ENCODE measurements around the gene FADS2. TPM values are rescaled to one million over a fixed set of nuclear protein-coding genes. Genes with fewer than 3 reads are reported as not detected.

Gene FADS2
- total RNA-seq, 2 donors from 2014 or later, result 2.0 to 4.4 TPM

DNA sequence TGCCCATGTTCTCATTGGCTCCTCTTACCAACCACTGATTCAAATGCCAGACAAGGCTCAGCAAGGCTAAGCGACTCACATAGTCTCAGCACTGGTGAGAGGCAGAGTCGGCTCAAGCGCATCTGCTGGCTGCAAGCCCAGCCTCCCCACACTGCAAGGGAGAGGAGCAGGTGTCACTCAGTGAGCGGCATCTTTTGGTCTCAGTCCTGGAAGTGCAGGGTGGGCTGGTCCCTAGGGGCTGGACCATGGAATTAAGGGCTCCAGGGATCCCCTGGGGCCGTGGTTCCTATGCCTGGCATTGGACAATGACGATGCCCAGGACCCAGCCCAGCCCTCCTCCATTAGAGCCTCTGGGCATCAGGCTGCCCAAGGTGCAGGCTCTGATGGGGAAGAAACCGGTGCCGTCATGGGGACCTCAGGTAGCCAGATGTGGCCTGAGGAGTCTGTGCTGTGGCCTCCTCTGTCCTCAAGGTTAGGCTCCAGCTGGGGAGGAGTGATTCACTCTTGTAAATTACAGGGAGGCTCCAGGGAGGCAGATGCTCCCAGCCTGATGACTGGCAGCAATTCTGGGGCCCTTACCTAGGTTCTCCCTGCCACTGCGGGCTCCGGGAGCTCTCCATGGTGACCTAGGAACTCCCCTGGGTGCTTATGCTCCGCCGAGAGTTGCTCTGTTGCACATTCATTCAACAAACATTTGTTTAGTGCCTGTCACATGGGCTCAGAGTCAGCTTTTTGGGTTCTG, 28.0 kb downstream of the FADS2 start:
- 96 to 100% methylated on average over 4 to 12 of the region's 12 CpGs for WGBS, 2 donors
- Histone ChIP-seq H3K36me3 (replicated peaks in 1 of 2; ENCODE audit: insufficient read depth in 1 of 2, low read depth in 2 of 2) (no peaks in the 10 kb centered on the region), H3K27ac (no peak overlapping the region), H3K27me3 (no peaks in the 10 kb centered on the region), H3K9me3 (no peaks in the 10 kb centered on the region), H3K4me1 (peaks cover 7% of the 10 kb centered on the region), H3K4me3 (no peak overlapping the region)
- no peak for ATAC-seq
- intact Hi-C loops (cut with DNase I), result no loop called here
- TF ChIP-seq POLR2A (IDR thresholded peaks at IDR 0.05), result no peak
- no peak for TF ChIP-seq CTCF (IDR thresholded peaks at IDR 0.05)
- DNase-seq, result no peak

DNA sequence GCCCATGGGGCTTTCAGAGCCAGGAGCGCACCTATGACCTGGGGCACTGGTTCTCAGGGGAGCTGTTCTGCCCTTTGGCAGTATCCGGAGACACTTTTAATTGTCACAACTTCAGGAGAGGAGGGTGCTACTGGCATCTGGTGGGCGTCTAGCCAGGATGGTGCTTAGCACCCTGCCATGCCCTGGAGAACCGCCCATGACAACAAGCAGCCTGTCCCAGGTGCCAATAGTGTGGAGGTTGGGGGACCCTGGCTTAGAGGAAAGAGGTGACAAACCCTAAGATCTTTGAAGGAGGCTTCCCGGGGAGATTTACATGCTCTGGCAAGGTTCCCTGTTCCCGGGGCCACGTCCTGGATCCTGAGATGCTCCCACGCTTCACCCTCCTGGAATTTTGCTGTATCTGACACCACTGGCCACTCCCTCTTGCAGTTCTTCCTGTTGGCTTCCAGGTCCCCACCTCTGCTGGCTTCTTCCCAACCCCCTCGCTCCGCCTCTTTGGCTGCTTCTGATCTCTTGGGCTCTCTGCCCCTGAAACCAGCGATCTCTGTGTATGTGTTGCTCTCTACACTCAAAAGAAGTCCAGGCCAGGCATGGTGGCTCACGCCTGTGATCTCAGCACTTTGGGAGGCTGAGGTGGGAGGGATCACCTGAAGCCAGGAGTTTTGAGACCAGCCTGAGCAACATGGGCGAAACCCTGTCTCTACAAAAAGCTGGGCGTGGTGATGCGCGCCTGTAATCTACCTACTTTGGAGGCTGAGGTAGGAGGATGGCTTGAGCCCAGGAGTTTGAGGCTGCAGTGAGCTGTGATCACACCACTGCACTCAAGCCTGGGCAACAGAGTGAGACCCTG, 32.2 kb downstream of the FADS2 start:
- H3K36me3 ChIP-seq (replicated peaks in 1 of 2; ENCODE audit: insufficient read depth in 1 of 2, low read depth in 2 of 2), result no peaks in the 10 kb centered on the region
- H3K9me3 ChIP-seq, result no peaks in the 10 kb centered on the region
- TF ChIP-seq POLR2A (IDR thresholded peaks at IDR 0.05) (no peak), CTCF (IDR thresholded peaks at IDR 0.05) (no peak)
- H3K27me3 ChIP-seq, result no peaks in the 10 kb centered on the region
- no peak overlapping the region for H3K27ac ChIP-seq
- DNase-seq (peak; percentile 83 to 90 (median 88)), ATAC-seq (peak; percentile 87)
- H3K4me3 ChIP-seq, result no peak overlapping the region
- peaks cover 7% of the 10 kb centered on the region for H3K4me1 ChIP-seq
- intact Hi-C loops (cut with DNase I), result no loop called here
- WGBS, 2 donors, result 32 to 62% methylated on average over 12 to 16 of the region's 16 CpGs

- no peaks in the 10 kb centered on the region for H3K27me3 ChIP-seq
- TF ChIP-seq CTCF (IDR thresholded peaks at IDR 0.05) (no peak), POLR2A (IDR thresholded peaks at IDR 0.05) (no peak)
- ATAC-seq (no peak), DNase-seq (no peak)
- H3K9me3 ChIP-seq, result no peaks in the 10 kb centered on the region
- intact Hi-C loops (cut with DNase I), result no loop called here
- H3K27ac ChIP-seq, result no peak overlapping the region
- H3K36me3 ChIP-seq (replicated peaks in 1 of 2; ENCODE audit: insufficient read depth in 1 of 2, low read depth in 2 of 2), result no peaks in the 10 kb centered on the region
- no peak overlapping the region for H3K4me3 ChIP-seq
- 66 to 69% methylated on average over 9 of the region's 9 CpGs for WGBS, 2 donors
- H3K4me1 ChIP-seq, result peaks cover 7% of the 10 kb centered on the region
These were observed 33.5 kb downstream of the FADS2 start for GRCh38 chr11:61861634-61862033.

DNA sequence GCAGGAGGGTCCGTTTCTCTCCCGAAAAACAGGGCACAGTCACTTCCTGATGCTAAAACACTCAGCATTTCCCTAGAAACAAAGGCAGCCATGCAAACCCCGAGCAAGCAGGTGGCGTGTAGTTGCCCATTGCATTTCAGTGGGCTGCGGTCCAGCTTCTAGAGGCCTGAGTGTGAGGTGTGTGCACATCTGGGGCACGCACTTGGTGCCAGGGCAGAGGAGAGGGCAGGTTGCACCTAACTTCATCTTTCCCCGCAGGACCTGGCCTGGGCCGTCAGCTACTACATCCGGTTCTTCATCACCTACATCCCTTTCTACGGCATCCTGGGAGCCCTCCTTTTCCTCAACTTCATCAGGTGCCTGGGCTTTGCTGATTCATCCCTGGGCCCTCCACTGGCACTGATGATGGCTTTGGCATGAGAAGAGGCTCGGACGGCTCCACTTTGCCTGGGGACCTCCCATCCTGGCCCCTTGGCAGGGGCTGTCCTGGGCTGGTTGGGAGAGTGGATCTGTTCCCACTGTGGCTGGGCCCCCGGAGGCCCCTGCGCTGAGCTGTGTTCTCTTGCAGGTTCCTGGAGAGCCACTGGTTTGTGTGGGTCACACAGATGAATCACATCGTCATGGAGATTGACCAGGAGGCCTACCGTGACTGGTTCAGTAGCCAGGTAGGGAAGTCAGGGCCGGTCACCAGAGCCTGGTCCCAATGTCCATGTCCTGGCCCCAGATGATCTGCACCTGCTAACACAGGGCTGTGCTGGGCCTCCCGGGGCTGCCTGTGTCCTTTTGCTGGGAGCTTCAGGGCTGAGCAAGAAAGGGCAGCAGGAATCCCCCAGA, 34.8 kb downstream of the FADS2 start:
- H3K4me3 ChIP-seq, result no peak overlapping the region
- H3K9me3 ChIP-seq, result no peaks in the 10 kb centered on the region
- DNase-seq (no peak), ATAC-seq (no peak)
- no peaks in the 10 kb centered on the region for H3K27me3 ChIP-seq
- TF ChIP-seq POLR2A (IDR thresholded peaks at IDR 0.05) (no peak), CTCF (IDR thresholded peaks at IDR 0.05) (no peak)
- intact Hi-C loops (cut with DNase I), result no loop called here
- no peaks in the 10 kb centered on the region for H3K36me3 ChIP-seq (replicated peaks in 1 of 2; ENCODE audit: insufficient read depth in 1 of 2, low read depth in 2 of 2)
- H3K27ac ChIP-seq, result no peak overlapping the region
- WGBS, 2 donors, result 90 to 94% methylated on average over 2 to 18 of the region's 18 CpGs
- H3K4me1 ChIP-seq, result peaks cover 7% of the 10 kb centered on the region
